Esophagus muscularis mucosa (tissue), 3 donors: Measurements from ENCODE around the gene CALCOCO1.

Experiments
- CTCF ChIP-seq, 3 experiments: fragments of 200-600 bp in 2 of 3; fragments of 450-650 bp in 1 of 3; sonication (generic) in 2 of 3; IDR thresholded peaks; one replicate each; pipeline ENCODE4 v1.5.1; 2017 to 2019; ENCODE audit warnings: antibody characterized with exemption in 3 of 3, mild to moderate bottlenecking in 2 of 3, moderate library complexity in 1 of 3
- POLR2AphosphoS5 ChIP-seq, 2 donors: sonication (generic); formaldehyde crosslinking; IDR thresholded peaks; one replicate each; pipeline ENCODE4 v1.6.1; 2017; ENCODE audit warnings: antibody characterized with exemption in 2 of 2

GRCh38 chr12:53756300-53757100, 29.2 kb upstream of the CALCOCO1 start:
- TF ChIP-seq CTCF (IDR thresholded peaks at IDR 0.05) (no peak), POLR2AphosphoS5 (IDR thresholded peaks at IDR 0.05) (no peak)
